ENCODE data around the gene CNIH2. TPM values are rescaled to one million over a fixed set of nuclear protein-coding genes. Genes with fewer than 3 reads are reported as not detected.

CNIH2 gene
- total RNA-seq, 4 donors from 2014 or later, result not detected

- intact Hi-C loops (cut with DNase I; ENCODE audit: low total_unique reads), result loop anchor here (1.0 kb wide), 2 partner anchors 16 to 61 kb away; no protein-coding TSS in a partner anchor
- in situ Hi-C loops (cut with MboI; ENCODE audit: low sequenced_read_pairs in 4 of 4), result loop anchor here in 1 of 4 donors (5.0 kb wide), 1 partner anchor 59 kb away; no protein-coding TSS in a partner anchor
- peaks cover 9 to 20% of the 10 kb centered on the region in 2 donors for H3K4me1 ChIP-seq
- H3K27ac ChIP-seq, result peak overlapping the region in 3 of 4 donors; percentile 8 to 59 (median 21)
- DNase-seq (peak in 1 of 2 donors; percentile 54), ATAC-seq (peak; percentile 65 to 76)
- no peaks in the 10 kb centered on the region for H3K9me3 ChIP-seq
- peak overlapping the region in 1 of 4 donors; percentile 26 for H3K4me3 ChIP-seq
- no peaks in the 10 kb centered on the region for H3K36me3 ChIP-seq
- no peaks in the 10 kb centered on the region for H3K27me3 ChIP-seq
- TF ChIP-seq POLR2A (IDR thresholded peaks at IDR 0.05) (no peak), CTCF (IDR thresholded peaks at IDR 0.05 in 4 of 5, conservative IDR thresholded peaks at IDR 0.05 in 1 of 5) (peak; percentile 81 to 96 (median 93))
These were observed 50.5 kb downstream of the CNIH2 start for GRCh38 chr11:66328302-66329144.

- Histone ChIP-seq H3K4me1 (peaks cover 9 to 20% of the 10 kb centered on the region in 2 donors), H3K36me3 (no peaks in the 10 kb centered on the region), H3K27me3 (no peaks in the 10 kb centered on the region), H3K27ac (no peak overlapping the region), H3K9me3 (no peaks in the 10 kb centered on the region), H3K4me3 (no peak overlapping the region)
- in situ Hi-C loops (cut with MboI; ENCODE audit: low sequenced_read_pairs in 4 of 4) (loop anchor here in 1 of 4 donors (5.0 kb wide), 1 partner anchor 58 kb away; no protein-coding TSS in a partner anchor), intact Hi-C loops (cut with DNase I; ENCODE audit: low total_unique reads) (no loop called here)
- ATAC-seq (no peak), DNase-seq (no peak)
- TF ChIP-seq POLR2A (IDR thresholded peaks at IDR 0.05) (no peak), CTCF (IDR thresholded peaks at IDR 0.05 in 4 of 5, conservative IDR thresholded peaks at IDR 0.05 in 1 of 5) (no peak)
These were observed 51.2 kb downstream of the CNIH2 start for GRCh38 chr11:66329165-66329673.

GRCh38 chr11:66330931-66331330, 53.0 kb downstream of the CNIH2 start:
- Histone ChIP-seq H3K27ac (no peak overlapping the region), H3K9me3 (no peaks in the 10 kb centered on the region), H3K27me3 (no peaks in the 10 kb centered on the region), H3K4me3 (no peak overlapping the region), H3K36me3 (no peaks in the 10 kb centered on the region), H3K4me1 (peaks cover 21 to 30% of the 10 kb centered on the region in 2 donors)
- TF ChIP-seq POLR2A (IDR thresholded peaks at IDR 0.05) (no peak), CTCF (IDR thresholded peaks at IDR 0.05 in 4 of 5, conservative IDR thresholded peaks at IDR 0.05 in 1 of 5) (no peak)
- DNase-seq (no peak), ATAC-seq (no peak)
- in situ Hi-C loops (cut with MboI; ENCODE audit: low sequenced_read_pairs in 4 of 4), result no loop called here
- intact Hi-C loops (cut with DNase I; ENCODE audit: low total_unique reads), result no loop called here

- intact Hi-C loops (cut with DNase I; ENCODE audit: low total_unique reads) (no loop called here), in situ Hi-C loops (cut with MboI; ENCODE audit: low sequenced_read_pairs in 4 of 4) (no loop called here)
- Histone ChIP-seq H3K4me1 (peaks cover 29 to 35% of the 10 kb centered on the region in 2 donors), H3K27me3 (no peaks in the 10 kb centered on the region), H3K4me3 (no peak overlapping the region), H3K9me3 (no peaks in the 10 kb centered on the region), H3K27ac (no peak overlapping the region), H3K36me3 (no peaks in the 10 kb centered on the region)
- no peak for ATAC-seq
- no peak for DNase-seq
- TF ChIP-seq POLR2A (IDR thresholded peaks at IDR 0.05), result no peak
- TF ChIP-seq CTCF (IDR thresholded peaks at IDR 0.05 in 4 of 5, conservative IDR thresholded peaks at IDR 0.05 in 1 of 5), result no peak
These were observed 53.8 kb downstream of the CNIH2 start for GRCh38 chr11:66331542-66332370.

Measured in gastrocnemius medialis (tissue), 4 donors.